OCI-LY3 (cell line): ENCODE results near the gene ECSIT.
"Not testable (repeated sequence)": the region's sequence is repeated elsewhere in the genome, so short reads cannot be mapped to it uniquely, and the experiment has no call there.

ENCODE experiments used
- H2AFZ ChIP-seq: fragments of 200-600, 300-600 bp; shearing (Covaris generic); 2 replicates; pipeline ENCODE4 v1.6.0; 2014; ENCODE audit warnings: antibody characterized with exemption, low read depth, low read length
- H3K27ac ChIP-seq: fragments of 200-600, 300-600 bp; sonication (generic); 2 replicates; pipeline ENCODE4 v1.5.1; 2014; ENCODE audit warnings: mild to moderate bottlenecking, low read length, moderate library complexity, mixed read lengths
- H3K27me3 ChIP-seq: fragments of 200-600, 300-600 bp; sonication (generic); 2 replicates; pipeline ENCODE4 v1.6.1; 2014; ENCODE audit warnings: low read depth, low read length, mixed read lengths
- H3K36me3 ChIP-seq: fragments of 200-600, 300-600 bp; sonication (generic); replicated peaks from 2 replicates; pipeline ENCODE3; 2014; ENCODE audit warnings: low read depth, low read length, mixed read lengths
- H3K4me1 ChIP-seq: fragments of 300-600, 200-600 bp; sonication (generic); 2 replicates; pipeline ENCODE4 v1.6.1; 2014; ENCODE audit warnings: low read length, mixed read lengths
- H3K4me2 ChIP-seq: fragments of 200-600, 300-600 bp; sonication (generic); 2 replicates; pipeline ENCODE4 v1.6.1; 2014; ENCODE audit warnings: low read length, mixed read lengths
- H3K4me3 ChIP-seq: fragments of 300-600, 200-600 bp; sonication (generic); 2 replicates; pipeline ENCODE4 v1.5.1; 2014; ENCODE audit warnings: antibody characterized with exemption, mild to moderate bottlenecking, low read length, moderate library complexity
- H3K79me2 ChIP-seq: fragments of 300-600, 200-600 bp; shearing (Covaris generic); 2 replicates; pipeline ENCODE4 v1.6.1; 2014; ENCODE audit warnings: mild to moderate bottlenecking, low read length, mixed read lengths
- H3K9ac ChIP-seq: fragments of 300-600, 200-600 bp; shearing (Covaris generic); 2 replicates; pipeline ENCODE4 v1.6.0; 2014; ENCODE audit warnings: mild to moderate bottlenecking, low read length, moderate library complexity
- H3K9me3 ChIP-seq: fragments of 200-600, 300-600 bp; shearing (Covaris generic); 2 replicates; pipeline ENCODE4 v1.6.1; 2014; ENCODE audit warnings: low read length, mixed read lengths; ENCODE audit not compliant: insufficient read depth
- H4K20me1 ChIP-seq: fragments of 200-600, 300-600 bp; sonication (generic); 2 replicates; pipeline ENCODE4 v1.6.1; 2016; ENCODE audit warnings: low read length, mixed read lengths; ENCODE audit not compliant: insufficient read depth
- CTCF ChIP-seq: fragments of 200-600, 300-600 bp; sonication (generic); IDR thresholded peaks from 2 replicates; pipeline ENCODE4 v1.5.1; 2014; ENCODE audit warnings: antibody characterized with exemption, low read length, low read depth
- EZH2phosphoT487 ChIP-seq: fragments of 200-600 bp; shearing (Covaris generic); IDR thresholded peaks from 2 replicates; pipeline ENCODE4 v1.6.1; 2018; ENCODE audit warnings: antibody characterized with exemption, mixed run types, low read depth

Gene ECSIT

GRCh38 chr19:11460207-11460606 is 68.7 kb downstream of the ECSIT start:
- Histone ChIP-seq H2AFZ (no peak overlapping the region), H3K4me3 (no peak overlapping the region), H4K20me1 (no peaks in the 10 kb centered on the region), H3K4me1 (no peaks in the 10 kb centered on the region), H3K27me3 (no peaks in the 10 kb centered on the region), H3K27ac (no peak overlapping the region), H3K79me2 (no peaks in the 10 kb centered on the region), H3K4me2 (no peak overlapping the region), H3K9me3 (no peaks in the 10 kb centered on the region), H3K36me3 (no peaks in the 10 kb centered on the region), H3K9ac (no peak overlapping the region)
- peak; percentile 38; the same call in 1 of the 2 replicates for TF ChIP-seq CTCF
- no peak for TF ChIP-seq EZH2phosphoT487

- not testable (repeated sequence) for H3K4me3 ChIP-seq, H3K4me1 ChIP-seq, H3K9ac ChIP-seq, H3K4me2 ChIP-seq, H3K36me3 ChIP-seq, H3K27ac ChIP-seq, H3K27me3 ChIP-seq, H2AFZ ChIP-seq, H3K79me2 ChIP-seq, H4K20me1 ChIP-seq, H3K9me3 ChIP-seq
Measured at GRCh38 chr19:11458912-11459311, 70.0 kb downstream of the ECSIT start.

- TF ChIP-seq CTCF, result no peak
- TF ChIP-seq EZH2phosphoT487, result no peak
- H3K9me3 ChIP-seq, result no peaks in the 10 kb centered on the region
- no peaks in the 10 kb centered on the region for H3K27me3 ChIP-seq
- H3K4me1 ChIP-seq, result peaks cover 4% of the 10 kb centered on the region
- H3K27ac ChIP-seq, result no peak overlapping the region
- no peak overlapping the region for H2AFZ ChIP-seq
- H3K79me2 ChIP-seq, result peaks cover 14% of the 10 kb centered on the region
- no peaks in the 10 kb centered on the region for H4K20me1 ChIP-seq
- H3K9ac ChIP-seq, result no peak overlapping the region
- H3K4me2 ChIP-seq, result no peak overlapping the region
- no peaks in the 10 kb centered on the region for H3K36me3 ChIP-seq
- no peak overlapping the region for H3K4me3 ChIP-seq
Measured at GRCh38 chr19:11458236-11458900, 70.6 kb downstream of the ECSIT start.

- Histone ChIP-seq H3K4me2 (no peak overlapping the region), H3K9ac (no peak overlapping the region), H3K4me3 (no peak overlapping the region), H3K4me1 (peaks cover 4% of the 10 kb centered on the region), H3K27ac (no peak overlapping the region), H3K79me2 (peaks cover 19% of the 10 kb centered on the region), H4K20me1 (no peaks in the 10 kb centered on the region), H3K36me3 (no peaks in the 10 kb centered on the region), H3K27me3 (no peaks in the 10 kb centered on the region), H3K9me3 (no peaks in the 10 kb centered on the region), H2AFZ (no peak overlapping the region)
- TF ChIP-seq CTCF, result no peak
- no peak for TF ChIP-seq EZH2phosphoT487
Measured at GRCh38 chr19:11457831-11458230, 71.1 kb downstream of the ECSIT start.
